HG03066 (cell line): ENCODE data around the gene CLEC4E.
"Not testable (repeated sequence)": the region's sequence is repeated elsewhere in the genome, so short reads cannot be mapped to it uniquely, and the experiment has no call there.

Source experiments
- ATAC-seq: cut with Tn5 transposase; IDR thresholded peaks from one replicate; pipeline ENCODE4 v1.9.1; 2021; ENCODE audit warnings: low read depth; ENCODE audit not compliant: unreplicated experiment

The CLEC4E gene

DNA sequence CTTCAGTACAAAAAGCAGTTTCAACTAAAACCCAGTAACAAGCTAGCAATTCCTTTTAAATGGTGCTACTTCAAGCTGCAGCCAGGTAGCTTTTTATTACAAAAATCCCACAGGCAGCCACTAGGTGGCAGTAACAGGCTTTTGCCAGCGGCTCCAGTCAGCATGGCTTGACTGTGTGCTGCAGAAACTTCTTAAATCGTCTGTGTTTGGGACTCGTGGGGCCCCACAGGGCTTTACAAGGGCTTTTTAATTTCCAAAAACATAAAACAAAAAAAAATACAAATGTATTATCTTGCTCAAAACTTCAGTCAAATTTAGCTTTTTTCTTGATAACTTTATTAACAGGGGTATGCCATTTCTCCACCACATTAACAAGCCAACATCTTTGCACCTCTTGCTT, 3.6 kb upstream of the CLEC4E start:
- no peak for ATAC-seq

- no peak for ATAC-seq
These were observed 857 bp upstream of the CLEC4E start for GRCh38 chr12:8541562-8541961.

GRCh38 chr12:8537820-8538219, 2.9 kb downstream of the CLEC4E start:
- ATAC-seq, result not testable (repeated sequence)

GRCh38 chr12:8532045-8532444, 8.7 kb downstream of the CLEC4E start:
- no peak for ATAC-seq

DNA sequence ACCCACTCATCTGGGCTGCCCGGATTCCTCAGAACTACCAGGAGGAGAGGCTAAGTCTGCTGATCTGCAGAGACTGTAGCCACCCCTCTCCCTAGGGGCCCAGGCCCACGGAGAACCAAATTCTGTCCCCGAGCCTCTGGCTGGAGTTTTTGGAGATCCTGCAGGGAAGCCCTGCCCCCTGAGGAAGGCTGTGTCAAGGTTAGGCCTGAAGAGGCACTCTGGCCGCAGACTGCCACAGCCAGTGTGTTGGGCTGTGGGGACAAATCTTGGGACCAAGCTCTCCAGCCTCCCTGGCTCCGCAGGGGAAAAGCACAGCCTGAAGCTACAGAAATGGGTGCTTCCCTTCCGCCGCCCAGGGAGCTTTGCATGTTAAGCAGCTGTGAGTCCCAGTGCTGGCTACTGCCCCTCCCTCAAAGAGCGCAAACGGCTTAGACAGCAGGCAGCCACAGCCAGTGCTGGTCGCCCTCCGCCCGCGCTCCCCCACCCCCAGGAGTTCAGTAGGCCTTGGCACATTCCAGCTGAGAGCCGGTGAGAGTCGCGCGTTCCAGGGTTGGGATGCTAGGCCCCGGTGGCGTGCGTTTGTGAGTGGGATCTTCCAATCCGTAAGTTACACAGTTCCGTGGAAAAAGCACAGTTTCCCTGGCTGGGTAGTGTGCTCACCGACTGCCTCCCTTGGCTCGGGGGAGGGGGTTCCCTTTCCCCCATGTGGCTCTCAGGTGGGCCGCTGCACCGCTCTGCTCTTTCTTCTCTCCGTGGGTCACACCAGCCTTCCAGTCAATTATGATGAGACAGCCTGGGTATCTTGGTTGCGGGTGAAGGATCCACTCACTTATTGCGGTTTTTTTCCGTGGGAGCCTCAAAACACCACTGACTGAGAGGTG, 13.2 kb downstream of the CLEC4E start:
- ATAC-seq, result no peak

DNA sequence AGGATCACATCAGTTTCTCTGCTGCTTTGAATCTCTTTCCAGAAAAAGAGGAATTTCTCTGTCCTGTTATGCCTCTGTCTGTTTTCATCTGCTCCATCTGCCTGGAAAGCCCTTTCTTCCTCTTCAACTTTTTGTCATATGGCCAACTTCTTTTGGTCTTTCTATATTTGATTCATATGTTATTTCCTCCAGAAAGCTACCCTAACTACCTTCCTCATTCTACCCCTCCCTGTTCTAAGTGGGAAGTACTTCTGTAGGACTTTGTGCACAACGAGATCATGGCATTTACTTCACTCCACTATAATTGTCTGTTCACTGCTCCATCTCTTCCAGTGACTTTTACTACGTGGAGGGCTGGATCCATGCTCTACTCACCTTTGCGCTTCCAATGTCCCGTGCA, 21.5 kb downstream of the CLEC4E start:
- ATAC-seq, result no peak

- no peak for ATAC-seq
These were observed 22.7 kb downstream of the CLEC4E start for GRCh38 chr12:8517971-8518370.

- ATAC-seq, result no peak
These were observed 27.4 kb downstream of the CLEC4E start, which contains the start of gene CLEC4D for GRCh38 chr12:8513256-8513655. CLEC4D (plus strand) TSS chr12:8513503; CDS start chr12:8513733, 230 bp downstream.

DNA sequence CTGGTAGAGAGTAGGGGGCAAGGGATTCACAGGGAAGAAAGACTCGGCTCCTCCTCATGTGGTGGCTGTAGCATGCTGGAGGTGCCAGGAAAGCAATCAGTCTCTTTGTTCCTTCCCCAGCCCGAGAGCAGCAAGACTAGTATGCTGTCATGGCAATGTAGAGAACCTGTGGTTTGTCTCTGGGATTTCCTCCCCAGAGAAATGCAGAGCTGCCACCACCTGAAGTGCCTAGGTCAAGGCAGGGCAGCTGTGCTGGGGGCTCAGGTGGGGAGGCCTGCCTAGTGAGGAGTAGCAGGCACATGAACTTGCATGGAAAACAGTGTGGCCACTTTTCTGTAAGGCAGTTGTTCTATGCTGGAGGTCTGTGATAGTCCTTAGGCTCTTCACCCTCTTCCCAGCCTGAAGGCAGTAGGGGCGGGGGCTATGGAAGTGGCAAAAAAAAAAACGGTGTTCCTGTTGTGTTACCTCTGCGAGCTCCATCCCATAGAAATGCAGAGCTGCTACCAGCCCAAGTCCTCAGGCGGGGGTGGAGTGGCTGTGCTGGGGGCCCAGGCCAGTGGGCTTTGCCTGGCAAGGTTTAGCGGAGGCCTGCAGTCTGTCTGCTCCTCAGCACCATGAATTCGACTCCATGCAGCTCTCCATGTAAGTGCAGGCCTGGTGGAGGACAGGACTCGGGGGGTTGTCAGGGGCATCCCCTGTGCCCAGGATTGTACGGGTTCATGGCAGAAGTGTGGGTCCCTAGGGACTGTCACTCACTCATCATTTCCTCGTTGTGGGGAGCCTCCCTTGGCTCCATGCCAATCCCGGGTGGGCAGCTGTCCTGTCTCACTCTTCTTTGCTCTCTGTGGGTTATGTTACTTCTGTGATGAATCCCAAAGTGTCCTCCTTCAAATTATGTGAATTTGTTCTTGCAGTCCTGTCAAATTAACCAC, 31.5 kb downstream of the CLEC4E start:
- no peak for ATAC-seq

DNA sequence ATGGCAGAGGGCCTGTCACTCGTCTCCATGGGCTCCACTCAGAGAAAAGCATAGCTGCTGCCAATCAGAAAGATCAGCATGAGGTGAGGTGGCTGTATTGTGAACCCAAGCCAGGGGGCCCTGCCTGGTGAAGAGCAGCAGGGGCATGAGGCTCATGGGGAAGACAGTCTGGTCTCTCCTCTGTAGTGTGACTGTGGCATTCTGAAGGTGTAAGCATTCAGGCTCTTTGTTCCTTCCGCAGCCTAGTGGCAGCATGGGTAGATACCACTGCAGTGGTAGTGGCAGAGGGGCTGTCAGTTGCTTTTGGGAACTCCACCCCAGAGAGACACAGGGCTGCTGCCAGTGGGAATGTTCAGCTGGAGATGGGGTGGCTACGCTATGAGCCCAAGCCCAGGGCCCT, 32.5 kb downstream of the CLEC4E start:
- no peak for ATAC-seq

- no peak for ATAC-seq
These were observed 33.1 kb downstream of the CLEC4E start for GRCh38 chr12:8507596-8507995.

DNA sequence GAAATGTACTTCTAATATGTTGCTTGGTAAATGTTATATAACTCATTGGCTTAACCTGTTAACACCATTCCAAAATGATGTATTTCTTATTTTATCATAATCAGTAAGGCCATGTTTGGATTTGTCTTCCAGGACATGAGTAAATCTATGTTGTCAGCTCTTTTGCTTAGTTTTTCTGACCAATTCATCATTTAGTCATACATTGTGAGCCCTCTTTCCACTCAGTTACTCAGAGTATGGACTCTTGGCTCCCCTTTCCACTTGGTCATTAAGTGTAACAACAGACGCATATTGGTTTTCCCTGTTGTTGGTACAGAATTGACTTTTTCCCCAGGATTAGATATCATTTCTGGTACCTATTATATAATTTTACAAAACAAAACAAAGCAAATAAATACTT, 36.4 kb downstream of the CLEC4E start:
- ATAC-seq, result no peak

- ATAC-seq, result no peak
These were observed 39.0 kb downstream of the CLEC4E start for GRCh38 chr12:8501720-8502119.

DNA sequence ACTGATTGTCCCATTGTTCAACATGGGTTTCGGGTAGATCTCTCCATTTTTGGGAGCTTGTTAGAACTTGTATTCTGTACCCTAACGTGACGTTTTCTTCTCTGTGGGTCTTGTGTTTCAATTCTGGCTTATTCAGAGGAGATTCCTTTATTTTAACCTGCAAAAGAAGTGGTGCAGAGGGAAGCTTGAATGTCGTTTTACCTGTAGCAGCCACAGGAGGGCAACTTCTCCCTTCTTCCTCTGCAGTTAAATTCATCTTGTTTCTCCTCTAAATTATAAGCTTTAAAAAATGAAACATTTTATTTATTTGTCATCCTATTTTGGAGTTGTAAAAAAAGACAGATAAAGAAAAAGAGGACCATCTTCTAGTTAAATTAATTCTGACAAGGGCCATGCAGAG, 41.1 kb downstream of the CLEC4E start:
- ATAC-seq, result no peak

DNA sequence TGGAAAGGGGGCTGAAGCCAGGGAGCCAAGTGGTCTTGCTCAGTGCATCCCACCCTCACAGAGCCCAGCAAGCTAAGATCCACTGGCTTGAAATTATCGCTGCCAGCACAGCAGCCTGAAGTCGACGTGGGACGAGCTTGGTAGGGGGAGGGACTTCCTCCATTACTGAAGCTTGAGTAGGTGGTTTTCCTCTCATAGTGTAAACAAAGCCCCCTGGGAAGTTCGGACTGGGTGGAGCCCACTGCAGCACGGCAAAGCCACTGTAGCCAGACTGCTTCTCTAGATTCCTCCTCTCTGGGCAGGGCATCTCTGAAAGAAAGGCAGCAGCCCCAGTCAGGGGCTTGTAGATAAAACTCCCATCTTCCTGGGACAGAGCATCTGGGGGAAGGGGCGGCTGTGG, 44.6 kb downstream of the CLEC4E start:
- not testable (repeated sequence) for ATAC-seq

DNA sequence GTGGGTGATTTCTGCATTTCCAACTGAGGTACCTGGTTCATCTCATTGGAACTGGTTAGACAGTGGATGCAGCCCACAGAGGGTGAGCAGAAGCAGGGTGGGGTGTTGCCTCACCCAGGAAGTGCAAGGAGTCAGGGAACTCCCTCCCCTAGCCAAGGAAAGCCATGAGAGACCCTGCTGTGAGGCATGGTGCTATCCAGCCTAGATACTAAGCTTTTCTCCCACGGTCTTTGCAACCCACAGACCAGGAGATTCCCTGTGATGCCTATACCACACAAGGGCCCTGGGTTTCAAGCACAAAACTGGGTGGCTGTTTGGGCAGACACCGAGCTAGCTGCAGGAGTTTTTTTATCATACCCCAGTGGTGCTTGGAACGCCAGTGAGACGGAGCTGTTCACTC, 45.0 kb downstream of the CLEC4E start:
- ATAC-seq, result not testable (repeated sequence)

DNA sequence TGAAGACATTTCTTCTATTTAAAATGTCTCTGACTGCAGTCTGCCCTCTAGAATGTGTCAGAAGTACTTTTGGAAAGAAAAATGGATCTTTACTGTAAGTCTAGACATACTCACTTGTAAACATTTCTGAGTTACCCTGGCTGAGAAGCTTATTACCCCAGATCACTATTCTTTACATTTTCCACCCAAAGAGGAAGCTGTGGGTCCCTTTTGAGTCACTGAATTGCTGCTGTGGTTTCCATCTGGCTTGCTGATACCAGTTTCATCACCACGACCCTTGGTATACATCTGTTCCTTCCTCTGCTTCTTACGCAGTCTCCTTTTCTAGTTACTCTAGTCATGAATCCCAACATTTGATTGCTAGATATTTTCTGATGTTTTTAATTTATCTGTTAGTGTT, 47.6 kb downstream of the CLEC4E start:
- peak; percentile 99 for ATAC-seq

GRCh38 chr12:8491646-8492530, 48.8 kb downstream of the CLEC4E start:
- ATAC-seq, result no peak
